H1 (cell line): Measurements from ENCODE around the gene ZBTB22. TPM values are rescaled to one million over a fixed set of nuclear protein-coding genes. Genes with fewer than 3 reads are reported as not detected.

Experiments
- CTCF ChIA-PET: fragments of 300-600 bp; sonication (Branson Sonifier 250); formaldehyde crosslinking; loops from one replicate; lab custom pipeline; 2021; ENCODE audit not compliant: partially characterized antibody; lab: Charles Lee
- POLR2A ChIA-PET: fragments of 300-600 bp; sonication (Branson Sonifier 250); formaldehyde crosslinking; loops from one replicate; lab custom pipeline; 2021; ENCODE audit warnings: inconsistent platforms; ENCODE audit not compliant: partially characterized antibody; lab: Charles Lee
- DNase-seq, 2 experiments: peaks; one replicate each; pipeline versions ENCODE4 v3.0.0 to v3.0.0-alpha.2; 2010 to 2022; ENCODE audit warnings: low spot score in 2 of 2, low read depth in 1 of 2, mixed read lengths in 1 of 2
- FAIRE-seq: peaks from 2 replicates; lab custom pipeline; 2011; peaks lifted over from hg19 to GRCh38; lab: Jason Lieb, UNC
- H2AFZ ChIP-seq: 2 replicates; pipeline ENCODE4 v1.8.1; 2012; ENCODE audit warnings: low read length, inconsistent platforms
- H2AK5ac ChIP-seq: 2 replicates; pipeline ENCODE4 v1.6.1; 2013; ENCODE audit warnings: low read depth, low read length
- H2BK120ac ChIP-seq: replicated peaks from 2 replicates; pipeline ENCODE3; 2013; ENCODE audit warnings: low read depth, low read length, inconsistent platforms
- H2BK12ac ChIP-seq: 2 replicates; pipeline ENCODE4 v1.6.1; 2013; ENCODE audit warnings: low read depth, low read length
- H2BK15ac ChIP-seq: 2 replicates; pipeline ENCODE4 v1.6.1; 2013; ENCODE audit warnings: low read length
- H2BK20ac ChIP-seq: 2 replicates; pipeline ENCODE4 v1.6.1; 2013; ENCODE audit warnings: low read length
- H2BK5ac ChIP-seq: 2 replicates; pipeline ENCODE4 v1.6.1; 2013; ENCODE audit warnings: low read depth, low read length
- H3K14ac ChIP-seq: 2 replicates; pipeline ENCODE4 v1.6.1; 2013; ENCODE audit warnings: inconsistent platforms; ENCODE audit not compliant: insufficient read length
- H3K18ac ChIP-seq: 2 replicates; pipeline ENCODE4 v1.6.1; 2013; ENCODE audit warnings: low read length; ENCODE audit errors: extremely low read depth
- H3K23ac ChIP-seq: 2 replicates; pipeline ENCODE4 v1.6.1; 2013; ENCODE audit warnings: inconsistent platforms; ENCODE audit not compliant: insufficient read length
- H3K23me2 ChIP-seq: 2 replicates; pipeline ENCODE4 v1.6.1; 2013; ENCODE audit warnings: low read depth, low read length
- H3K27ac ChIP-seq: 2 replicates; pipeline ENCODE4 v1.6.1; 2011; ENCODE audit warnings: low read depth, low read length, inconsistent platforms
- H3K27me3 ChIP-seq, 4 experiments: replicated peaks in 1 of 4; 1 replicate in 1 of 4; 2 replicates in 3 of 4; pipeline versions ENCODE4 v1.6.1 to v1.8.1; 2011 to 2013; ENCODE audit warnings: low read length in 3 of 4, mild to moderate bottlenecking in 3 of 4, inconsistent platforms in 2 of 4, mixed read lengths in 2 of 4, moderate library complexity in 1 of 4; ENCODE audit not compliant: control insufficient read depth in 3 of 4, insufficient read depth in 3 of 4; ENCODE audit errors: extremely low read depth in 1 of 4
- H3K36me3 ChIP-seq, 4 experiments: 2 replicates each; pipeline versions ENCODE4 v1.6.1 to v1.8.1; 2011 to 2013; ENCODE audit warnings: mild to moderate bottlenecking in 4 of 4, low read length in 3 of 4, moderate library complexity in 2 of 4, control low read depth in 1 of 4, inconsistent platforms in 1 of 4; ENCODE audit not compliant: insufficient read depth in 4 of 4, control insufficient read depth in 2 of 4
- H3K4ac ChIP-seq: replicated peaks from 2 replicates; pipeline ENCODE3; 2013; ENCODE audit warnings: low read length, low read depth, mixed read lengths, inconsistent platforms; ENCODE audit not compliant: insufficient read length
- H3K4me1 ChIP-seq, 4 experiments: replicated peaks in 1 of 4; 1 replicate in 1 of 4; 2 replicates in 3 of 4; pipeline versions ENCODE4 v1.6.1 to v1.8.1; 2011 to 2013; ENCODE audit warnings: low read length in 3 of 4, inconsistent platforms in 2 of 4, mixed read lengths in 1 of 4; ENCODE audit not compliant: insufficient read depth in 4 of 4, control insufficient read depth in 3 of 4
- H3K4me2 ChIP-seq, 2 experiments: 2 replicates each; pipeline versions ENCODE4 v1.6.1 to v1.8.1; 2011 to 2013; ENCODE audit warnings: low read depth in 2 of 2, low read length in 2 of 2, control low read depth in 1 of 2, inconsistent platforms in 1 of 2, mild to moderate bottlenecking in 1 of 2; ENCODE audit not compliant: insufficient read depth in 1 of 2
- H3K4me3 ChIP-seq, 4 experiments: fragments of 200-600, 300-600 bp in 1 of 4; sonication (generic), shearing (Covaris generic), sonication (Bioruptor Twin) in 1 of 4; 2 replicates each; pipeline versions ENCODE4 v1.5.1 to v1.8.1; 2011 to 2016; ENCODE audit warnings: low read length in 4 of 4, low read depth in 3 of 4, control low read depth in 2 of 4, inconsistent platforms in 2 of 4, mild to moderate bottlenecking in 2 of 4, mixed read lengths in 1 of 4, moderate library complexity in 1 of 4; ENCODE audit not compliant: insufficient read depth in 2 of 4; ENCODE audit errors: extremely low read depth in 1 of 4
- H3K56ac ChIP-seq: replicated peaks from 2 replicates; pipeline ENCODE3; 2013; ENCODE audit warnings: low read depth, mild to moderate bottlenecking, mixed read lengths, low read length, inconsistent platforms; ENCODE audit not compliant: insufficient read length
- H3K79me1 ChIP-seq: 2 replicates; pipeline ENCODE4 v1.6.1; 2013; ENCODE audit warnings: low read depth, low read length, control low read depth
- H3K79me2 ChIP-seq, 2 experiments: 2 replicates each; pipeline versions ENCODE4 v1.6.1 to v1.8.1; 2012 to 2013; ENCODE audit warnings: low read length in 2 of 2, mild to moderate bottlenecking in 2 of 2, inconsistent platforms in 1 of 2; ENCODE audit not compliant: insufficient read depth in 2 of 2, control insufficient read depth in 1 of 2
- H3K9ac ChIP-seq, 4 experiments: replicated peaks in 1 of 4; 1 replicate in 1 of 4; 2 replicates in 3 of 4; pipeline versions ENCODE4 v1.6.1 to v1.8.1; 2011 to 2013; ENCODE audit warnings: low read depth in 3 of 4, low read length in 3 of 4, control low read depth in 2 of 4, mild to moderate bottlenecking in 2 of 4, moderate library complexity in 2 of 4, inconsistent platforms in 1 of 4; ENCODE audit errors: extremely low read depth in 1 of 4
- H3K9me3 ChIP-seq, 2 experiments: 2 replicates each; pipeline versions ENCODE4 v1.6.1 to v1.8.1; 2012 to 2013; ENCODE audit warnings: mild to moderate bottlenecking in 2 of 2, moderate library complexity in 2 of 2, control low read depth in 1 of 2, inconsistent platforms in 1 of 2, low read depth in 1 of 2, low read length in 1 of 2, mixed read lengths in 1 of 2; ENCODE audit not compliant: insufficient read depth in 2 of 2
- H4K20me1 ChIP-seq, 2 experiments: replicated peaks in 1 of 2; 2 replicates each; pipeline versions ENCODE3 to v1.8.1; 2011 to 2013; ENCODE audit warnings: inconsistent platforms in 2 of 2, low read length in 2 of 2, mild to moderate bottlenecking in 1 of 2; ENCODE audit not compliant: insufficient read depth in 2 of 2, control insufficient read depth in 1 of 2
- H4K5ac ChIP-seq: 2 replicates; pipeline ENCODE4 v1.6.1; 2013; ENCODE audit warnings: low read length, low read depth, mixed read lengths, inconsistent platforms; ENCODE audit not compliant: insufficient read length
- H4K8ac ChIP-seq: 2 replicates; pipeline ENCODE4 v1.8.0; 2013; ENCODE audit warnings: mild to moderate bottlenecking, moderate library complexity, low read length, inconsistent platforms; ENCODE audit not compliant: insufficient read depth; ENCODE audit errors: extremely low read depth
- H4K91ac ChIP-seq: replicated peaks from 2 replicates; pipeline ENCODE3; 2013; ENCODE audit warnings: low read length, mixed read lengths, inconsistent platforms; ENCODE audit not compliant: insufficient read length
- ATF3 ChIP-seq: IDR thresholded peaks from 2 replicates; pipeline ENCODE4 v1.6.1; 2011; ENCODE audit warnings: low read depth, mild to moderate bottlenecking, low read length; ENCODE audit not compliant: insufficient read depth
- E2F6 ChIP-seq: IDR thresholded peaks from 2 replicates; pipeline ENCODE4 v1.6.1; 2012; ENCODE audit warnings: inconsistent platforms
- HDAC2 ChIP-seq, 2 experiments: fragments of 300-600 bp in 1 of 2; sonication (generic) in 1 of 2; IDR thresholded peaks; 2 replicates each; pipeline ENCODE4 v1.6.1; 2011 to 2012; ENCODE audit warnings: low read depth in 2 of 2, low read length in 2 of 2, mild to moderate bottlenecking in 2 of 2, moderate library complexity in 2 of 2, borderline replicate concordance in 1 of 2, inconsistent platforms in 1 of 2
- POLR2AphosphoS5 ChIP-seq: IDR thresholded peaks from 2 replicates; pipeline ENCODE4 v1.6.1; 2011; ENCODE audit warnings: low read depth, low read length
- SAP30 ChIP-seq: fragments of 300-600 bp; sonication (generic); IDR thresholded peaks from 2 replicates; pipeline ENCODE4 v1.7.1; 2012; ENCODE audit warnings: low read length, moderate library complexity, mild to moderate bottlenecking, inconsistent platforms; ENCODE audit not compliant: insufficient read depth, insufficient replicate concordance
- SIN3A ChIP-seq, 2 experiments: IDR thresholded peaks in 1 of 2; conservative IDR thresholded peaks in 1 of 2; 2 replicates each; pipeline ENCODE4 v1.6.1; 2011 to 2012; ENCODE audit warnings: low read length in 2 of 2, improper control_type of control experiment in 1 of 2, low read depth in 1 of 2, mild to moderate bottlenecking in 1 of 2
- TEAD4 ChIP-seq: IDR thresholded peaks from 2 replicates; pipeline ENCODE4 v1.6.1; 2012; ENCODE audit warnings: low read depth, low read length, inconsistent platforms, mixed read lengths
- YY1 ChIP-seq: IDR thresholded peaks from 2 replicates; pipeline ENCODE4 v1.6.1; 2011; ENCODE audit warnings: low read depth, mild to moderate bottlenecking, low read length
- WGBS, 2 experiments: shearing (Covaris generic) in 1 of 2; methylation state at CpG; one replicate each; pipeline versions ENCODE4 v1.1.6 to v1.1.7; 2013 to 2015; ENCODE audit warnings: low lambda C conversion rate in 2 of 2, mixed read lengths in 2 of 2, inconsistent platforms in 1 of 2, low coverage in 1 of 2, missing lambda C conversion rate in 1 of 2; ENCODE audit not compliant: insufficient replicate concordance in 2 of 2, insufficient coverage in 1 of 2, insufficient read length in 1 of 2; ENCODE audit errors: extremely low coverage in 1 of 2, missing lambda C conversion rate in 1 of 2; 5-methylcytosine and 5-hydroxymethylcytosine counted together
- polyA plus RNA-seq, 7 experiments: library from polyadenylated mRNA; depleted of rRNA in 3 of 7; stranded (reverse) in 5 of 7; unstranded in 2 of 7; fragments of >200 nt in 5 of 7; fragments of 200-250 nt in 2 of 7; gene quantifications; 1 replicate in 5 of 7; 2 replicates in 1 of 7; 4 replicates in 1 of 7; pipeline versions ENCODE4 v1.2.1 to v1.2.3, GENCODE V29; 2011 to 2013; ENCODE audit warnings: missing spikeins in 2 of 7, mixed read lengths in 2 of 7
- total RNA-seq: library from RNA; stranded (reverse); fragmentation: NEBNext Ultra II Directional; extraction: Animal tissue kit (Norgen Biotek cat#: 25700); gene quantifications from 2 replicates; pipeline ENCODE4 v1.2.1, GENCODE V29; 2021

ZBTB22 gene
- total and polyA plus RNA-seq, 2 of the 8 experiments (the other 6 are each of a cell fraction or from before 2014, with no cell fraction given): 7.4 to 9.9 TPM

GRCh38 chr6:33344701-33345697, 27.5 kb upstream of the ZBTB22 start:
- H3K4ac ChIP-seq: no peak overlapping the region
- H3K18ac ChIP-seq: no peak overlapping the region
- no peak overlapping the region for H2BK20ac ChIP-seq
- H2BK15ac ChIP-seq: no peak overlapping the region; the same call in 1 of the 2 replicates
- peak overlapping the region; percentile 29 to 38; a peak in 3 of 4 replicates for H3K4me2 ChIP-seq
- no peak overlapping the region for H2BK120ac ChIP-seq
- CTCF ChIA-PET: interaction anchor here (0.6 to 3.7 kb wide), 32 partner anchors 8 to 1042 kb away, joined by 3 to 23 read pairs (median 4); partner anchors contain the start of genes B3GALT4 and ZBTB22
- no peak overlapping the region for H3K9ac ChIP-seq
- no peaks in the 10 kb centered on the region for H3K27me3 ChIP-seq
- POLR2A ChIA-PET: interaction anchor here (0.6 to 1.2 kb wide), 5 partner anchors 11 to 73 kb away, joined by 3 to 6 read pairs (median 3); no protein-coding TSS in a partner anchor
- no peak for FAIRE-seq
- no peak overlapping the region for H3K4me3 ChIP-seq
- no peak overlapping the region for H4K8ac ChIP-seq
- WGBS, 2 experiments: 33% methylated on average over 22 of the region's 22 CpGs; no CpG with 5 or more reads in 1 of the 2 experiments
- H3K36me3 ChIP-seq: no peaks in the 10 kb centered on the region
- H4K20me1 ChIP-seq: no peaks in the 10 kb centered on the region
- no peaks in the 10 kb centered on the region for H3K9me3 ChIP-seq
- H3K56ac ChIP-seq: no peak overlapping the region
- H4K91ac ChIP-seq: no peak overlapping the region
- no peak overlapping the region for H3K23ac ChIP-seq
- no peak overlapping the region for H3K14ac ChIP-seq
- H3K23me2 ChIP-seq: no peaks in the 10 kb centered on the region
- H3K27ac ChIP-seq: no peak overlapping the region
- H2AFZ ChIP-seq: no peak overlapping the region; the same call in 1 of the 2 replicates
- peak in 1 of 2 experiments; percentile 54 for DNase-seq
- H4K5ac ChIP-seq: no peak overlapping the region
- peaks cover 0 to 5% (median 2%) of the 10 kb centered on the region in 4 experiments; a peak in 2 of 7 replicates for H3K4me1 ChIP-seq
- H2AK5ac ChIP-seq: no peak overlapping the region
- H3K79me2 ChIP-seq: no peaks in the 10 kb centered on the region
- H2BK12ac ChIP-seq: no peak overlapping the region; the same call in 1 of the 2 replicates
- 0 out of 2 replicates have a peak overlapping the region, but pooled peaks have one; percentile 40 for H2BK5ac ChIP-seq
- no peaks in the 10 kb centered on the region for H3K79me1 ChIP-seq
- 0 out of 4 replicates have a peak, but pooled peaks of 1 of the 2 experiments have one; percentile 44 for TF ChIP-seq SIN3A (conservative IDR thresholded peaks at IDR 0.05 in 1 of 2, IDR thresholded peaks at IDR 0.05 in 1 of 2; ENCODE audit: low read depth in 1 of 2, low read length in 2 of 2)
- TF ChIP-seq HDAC2 (IDR thresholded peaks at IDR 0.05; ENCODE audit: borderline replicate concordance in 1 of 2, low read depth in 2 of 2, low read length in 2 of 2): no peak
- no peak for TF ChIP-seq POLR2AphosphoS5
- TF ChIP-seq SAP30: no peak
- TF ChIP-seq YY1: no peak
- 0 out of 2 replicates have a peak, but pooled peaks have one; percentile 50 for TF ChIP-seq TEAD4
- no peak for TF ChIP-seq E2F6
- no peak for TF ChIP-seq ATF3
